Loucy (cell line): ENCODE results near the gene NRG3.

ENCODE experiments used
- CTCF ChIP-seq: fragments of 200-600 bp; sonication (generic); conservative IDR thresholded peaks from 2 replicates; pipeline ENCODE4 v1.5.1; 2014; ENCODE audit warnings: mild to moderate bottlenecking, antibody characterized with exemption, low read length
- EZH2phosphoT487 ChIP-seq: fragments of 200-600 bp; IDR thresholded peaks from 2 replicates; pipeline ENCODE4 v1.6.1; 2018; ENCODE audit warnings: antibody characterized with exemption, mild to moderate bottlenecking, moderate library complexity, borderline replicate concordance

GRCh38 chr10:81862596-81862995 lies 12.4 kb upstream of the NRG3 start:
- TF ChIP-seq CTCF (no peak), EZH2phosphoT487 (no peak)
